ENCODE results near the gene AHNAK2. TPM values are rescaled to one million over a fixed set of nuclear protein-coding genes. Genes with fewer than 3 reads are reported as not detected.
A peak's percentile ranks its signal among the peaks of the same experiment; 100 is the strongest.

AHNAK2 gene
- total and polyA plus RNA-seq, 2 of the 13 experiments (the other 11 are each of a cell fraction or from before 2014, with no cell fraction given) = 0.11 to 0.18 TPM

GRCh38 chr14:104976198-104977007 lies 1.8 kb downstream of the AHNAK2 start (continued):
- TF ChIP-seq ZNF784 (CRISPR knock-in tag; IDR thresholded peaks at IDR 0.05; ENCODE audit: borderline replicate concordance) (0 out of 2 replicates have a peak, but pooled peaks have one; percentile 70), ZNF501 (CRISPR knock-in tag; IDR thresholded peaks at IDR 0.05) (no peak), EZH2 (conservative IDR thresholded peaks at IDR 0.05; ENCODE audit: low read depth, low read length) (no peak), ATF6 (CRISPR knock-in tag; conservative IDR thresholded peaks at IDR 0.05) (no peak), RXRA (CRISPR knock-in tag; IDR thresholded peaks at IDR 0.05) (no peak), RFX3 (CRISPR knock-in tag; IDR thresholded peaks at IDR 0.05) (no peak), PHF8 (CRISPR knock-in tag; IDR thresholded peaks at IDR 0.05) (peak; percentile 29; the same call in 1 of the 2 replicates), SMC3 (IDR thresholded peaks at IDR 0.05; ENCODE audit: low read length) (peak; percentile 55; the same call in 1 of the 2 replicates), SALL1 (CRISPR knock-in tag; IDR thresholded peaks at IDR 0.05) (peak; percentile 41; the same call in 1 of the 2 replicates)
- TF ChIP-seq, protein P1, sequence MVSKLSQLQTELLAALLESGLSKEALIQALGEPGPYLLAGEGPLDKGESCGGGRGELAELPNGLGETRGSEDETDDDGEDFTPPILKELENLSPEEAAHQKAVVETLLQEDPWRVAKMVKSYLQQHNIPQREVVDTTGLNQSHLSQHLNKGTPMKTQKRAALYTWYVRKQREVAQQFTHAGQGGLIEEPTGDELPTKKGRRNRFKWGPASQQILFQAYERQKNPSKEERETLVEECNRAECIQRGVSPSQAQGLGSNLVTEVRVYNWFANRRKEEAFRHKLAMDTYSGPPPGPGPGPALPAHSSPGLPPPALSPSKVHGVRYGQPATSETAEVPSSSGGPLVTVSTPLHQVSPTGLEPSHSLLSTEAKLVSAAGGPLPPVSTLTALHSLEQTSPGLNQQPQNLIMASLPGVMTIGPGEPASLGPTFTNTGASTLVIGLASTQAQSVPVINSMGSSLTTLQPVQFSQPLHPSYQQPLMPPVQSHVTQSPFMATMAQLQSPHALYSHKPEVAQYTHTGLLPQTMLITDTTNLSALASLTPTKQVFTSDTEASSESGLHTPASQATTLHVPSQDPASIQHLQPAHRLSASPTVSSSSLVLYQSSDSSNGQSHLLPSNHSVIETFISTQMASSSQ (IDR thresholded peaks at IDR 0.05; ENCODE audit: low read depth) = no peak
- TF ChIP-seq, protein P1 (CRISPR knock-in tag; IDR thresholded peaks at IDR 0.05; ENCODE audit: borderline replicate concordance) = 0 out of 2 replicates have a peak, but pooled peaks have one; percentile 21
